Measurements from ENCODE around the gene CDH11.

DNA sequence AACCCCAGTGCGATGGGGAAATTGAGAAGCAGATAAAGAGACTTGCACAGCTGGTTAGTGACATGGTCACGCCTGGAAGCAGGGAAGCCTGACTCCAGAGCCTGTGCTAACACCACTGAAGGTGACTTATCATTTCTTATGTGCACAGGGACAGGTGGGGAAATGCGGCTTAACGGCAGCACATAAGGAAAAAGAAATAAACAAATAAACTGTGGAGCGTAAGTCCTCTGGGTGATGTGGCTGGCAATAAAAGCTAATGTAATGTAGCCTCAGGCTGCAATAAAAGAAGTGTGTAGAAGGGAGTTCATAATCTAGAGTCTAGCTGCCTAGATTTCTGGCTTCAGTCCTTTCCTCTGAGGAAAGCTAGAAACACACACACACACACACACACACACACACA, 10.6 kb downstream of the CDH11 start:
- TF ChIP-seq CTCF (IDR thresholded peaks at IDR 0.05; ENCODE audit: low read length) (no peak), EZH2 (optimal IDR thresholded peaks at IDR 0.05; ENCODE audit: low read depth, low read length) (no peak), EZH2phosphoT487 (IDR thresholded peaks at IDR 0.05; ENCODE audit: low read length) (no peak)
